Measurements from ENCODE around the gene CCDC70.

The CCDC70 gene

DNA sequence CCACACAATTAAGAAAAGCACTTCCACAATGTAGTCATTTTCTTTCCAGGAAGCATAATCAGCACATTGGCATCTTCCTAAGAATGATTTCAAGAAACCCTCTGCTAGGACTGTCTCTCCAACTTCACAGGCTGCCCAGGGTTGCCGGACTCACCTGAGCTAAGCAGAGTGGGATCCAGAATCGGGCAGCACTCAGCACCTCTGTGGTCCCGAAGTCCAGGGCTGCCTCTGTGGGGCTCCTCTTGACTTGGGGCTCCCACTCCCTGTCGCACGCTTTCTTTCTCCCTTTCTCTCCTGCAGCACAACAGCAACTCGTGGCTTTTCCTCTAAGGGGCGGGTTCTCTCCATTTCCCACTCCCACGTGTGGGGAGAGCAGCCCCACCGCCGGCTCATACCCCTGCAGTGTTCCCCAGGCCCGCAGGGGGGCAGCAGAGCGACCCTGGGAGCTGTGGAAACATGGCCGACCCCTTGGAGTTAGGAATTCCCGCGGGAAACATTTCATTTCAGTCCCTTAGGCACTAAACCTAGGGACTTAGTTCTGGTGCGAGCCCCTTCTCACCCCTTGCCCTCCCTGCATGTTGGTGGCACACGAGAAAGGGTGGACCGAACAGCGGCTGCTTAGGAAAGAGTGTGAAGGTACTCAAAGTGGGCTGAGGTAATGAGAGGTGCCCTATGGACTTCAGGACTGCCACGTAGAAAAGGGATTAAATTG is 16.8 kb upstream of the CCDC70 start, which contains the start of gene TMEM272:
TMEM272 (minus strand) TSS at position 316 of the 712 bp plus-strand sequence. CDS start 6,647 bp downstream, outside the sequence.
- TF ChIP-seq, protein P1, sequence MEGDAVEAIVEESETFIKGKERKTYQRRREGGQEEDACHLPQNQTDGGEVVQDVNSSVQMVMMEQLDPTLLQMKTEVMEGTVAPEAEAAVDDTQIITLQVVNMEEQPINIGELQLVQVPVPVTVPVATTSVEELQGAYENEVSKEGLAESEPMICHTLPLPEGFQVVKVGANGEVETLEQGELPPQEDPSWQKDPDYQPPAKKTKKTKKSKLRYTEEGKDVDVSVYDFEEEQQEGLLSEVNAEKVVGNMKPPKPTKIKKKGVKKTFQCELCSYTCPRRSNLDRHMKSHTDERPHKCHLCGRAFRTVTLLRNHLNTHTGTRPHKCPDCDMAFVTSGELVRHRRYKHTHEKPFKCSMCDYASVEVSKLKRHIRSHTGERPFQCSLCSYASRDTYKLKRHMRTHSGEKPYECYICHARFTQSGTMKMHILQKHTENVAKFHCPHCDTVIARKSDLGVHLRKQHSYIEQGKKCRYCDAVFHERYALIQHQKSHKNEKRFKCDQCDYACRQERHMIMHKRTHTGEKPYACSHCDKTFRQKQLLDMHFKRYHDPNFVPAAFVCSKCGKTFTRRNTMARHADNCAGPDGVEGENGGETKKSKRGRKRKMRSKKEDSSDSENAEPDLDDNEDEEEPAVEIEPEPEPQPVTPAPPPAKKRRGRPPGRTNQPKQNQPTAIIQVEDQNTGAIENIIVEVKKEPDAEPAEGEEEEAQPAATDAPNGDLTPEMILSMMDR (IDR thresholded peaks at IDR 0.05; ENCODE audit: insufficient read depth, low read depth, low read length, missing control alignments), result peak; percentile 77
- no peak within 1 kb of the TSS for H3K4me3 ChIP-seq (ENCODE audit: low read length)
- peak; percentile 25 for DNase-seq (ENCODE audit: low read depth)

DNA sequence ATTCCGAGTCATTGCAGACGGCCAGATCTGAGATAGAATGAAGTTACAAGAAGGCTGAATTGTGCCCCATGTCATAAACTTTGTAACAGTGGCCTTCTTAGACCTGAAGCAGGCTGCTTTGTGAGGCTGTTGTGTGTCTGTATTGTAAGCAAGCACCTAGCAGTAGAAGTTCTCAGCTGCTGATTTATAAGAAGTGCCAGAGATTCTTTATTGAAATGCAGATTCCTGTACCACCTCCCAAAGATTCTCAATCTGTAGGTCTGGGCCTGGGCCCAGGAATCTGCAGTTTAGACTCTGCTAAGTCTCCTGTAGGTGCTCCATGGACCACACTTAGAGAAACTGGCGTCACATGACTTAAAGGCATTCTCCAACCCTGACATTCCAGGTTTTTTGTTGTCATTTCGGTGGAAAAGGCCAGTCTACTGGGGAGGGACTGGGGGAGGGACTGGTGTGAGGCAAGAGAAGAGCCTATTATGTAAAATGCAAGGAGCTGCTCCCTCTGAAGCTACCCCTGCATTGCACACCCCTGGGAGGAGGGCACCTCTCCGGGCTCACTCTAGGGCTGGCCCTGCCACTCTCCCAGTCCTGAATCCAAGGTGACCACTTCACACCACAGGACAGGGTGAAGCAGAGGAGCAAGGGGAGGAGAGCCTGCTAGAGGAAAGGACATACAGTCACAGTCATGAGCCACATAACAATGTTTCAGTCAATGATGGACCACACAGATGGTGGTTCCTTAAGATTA is 16.0 kb upstream of the CCDC70 start:
- TF ChIP-seq, protein P1 (IDR thresholded peaks at IDR 0.05; ENCODE audit: insufficient read depth, low read depth, low read length, missing control alignments), result no peak
- H3K4me3 ChIP-seq (ENCODE audit: low read length), result no peak overlapping the region
- no peak for DNase-seq (ENCODE audit: low read depth)

DNA sequence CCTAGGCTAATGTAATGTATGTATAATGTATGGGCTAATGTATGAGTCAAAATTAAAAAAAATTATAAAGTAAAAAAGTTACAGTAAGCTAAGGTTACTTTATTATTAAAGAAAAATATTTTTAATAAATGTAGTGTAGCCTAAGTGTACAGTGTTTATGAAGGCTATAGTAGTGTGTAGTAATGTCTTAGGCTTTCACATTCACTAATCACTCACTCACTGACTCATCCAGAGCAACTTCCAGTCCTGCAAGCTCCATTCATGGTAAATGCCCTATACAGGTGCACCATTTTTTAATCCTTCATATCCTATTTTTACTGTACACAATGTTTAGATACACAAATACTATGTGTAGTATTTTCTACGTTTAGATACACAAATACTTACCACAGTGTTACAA is 15.0 kb upstream of the CCDC70 start:
- peak; percentile 74 for DNase-seq (ENCODE audit: low read depth)
- H3K4me3 ChIP-seq (ENCODE audit: low read length), result no peak overlapping the region
- TF ChIP-seq, protein P1 (IDR thresholded peaks at IDR 0.05; ENCODE audit: insufficient read depth, low read depth, low read length, missing control alignments), result no peak

DNA sequence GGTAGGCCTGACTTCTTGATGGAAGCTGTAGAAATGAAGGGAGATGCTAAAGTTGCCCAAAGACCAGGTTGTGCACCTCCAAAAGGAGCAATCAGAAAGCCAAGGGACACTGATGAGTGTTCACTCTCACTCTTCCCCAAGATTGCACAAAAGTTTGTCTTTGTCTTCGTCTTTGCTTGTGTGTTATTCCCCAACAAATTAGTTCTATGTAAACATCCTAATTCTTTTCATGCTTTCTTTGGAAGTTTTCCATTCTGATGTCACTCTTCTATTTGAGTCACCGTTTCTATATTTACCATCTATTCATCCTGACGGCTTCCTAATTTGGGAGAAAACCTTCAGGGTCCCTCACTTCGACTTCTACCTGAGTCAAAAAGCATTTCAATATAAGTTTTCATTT is 13.1 kb upstream of the CCDC70 start:
- H3K4me3 ChIP-seq (ENCODE audit: low read length), result no peak overlapping the region
- peak; percentile 48 for DNase-seq (ENCODE audit: low read depth)
- TF ChIP-seq, protein P1 (IDR thresholded peaks at IDR 0.05; ENCODE audit: insufficient read depth, low read depth, low read length, missing control alignments), result no peak

DNA sequence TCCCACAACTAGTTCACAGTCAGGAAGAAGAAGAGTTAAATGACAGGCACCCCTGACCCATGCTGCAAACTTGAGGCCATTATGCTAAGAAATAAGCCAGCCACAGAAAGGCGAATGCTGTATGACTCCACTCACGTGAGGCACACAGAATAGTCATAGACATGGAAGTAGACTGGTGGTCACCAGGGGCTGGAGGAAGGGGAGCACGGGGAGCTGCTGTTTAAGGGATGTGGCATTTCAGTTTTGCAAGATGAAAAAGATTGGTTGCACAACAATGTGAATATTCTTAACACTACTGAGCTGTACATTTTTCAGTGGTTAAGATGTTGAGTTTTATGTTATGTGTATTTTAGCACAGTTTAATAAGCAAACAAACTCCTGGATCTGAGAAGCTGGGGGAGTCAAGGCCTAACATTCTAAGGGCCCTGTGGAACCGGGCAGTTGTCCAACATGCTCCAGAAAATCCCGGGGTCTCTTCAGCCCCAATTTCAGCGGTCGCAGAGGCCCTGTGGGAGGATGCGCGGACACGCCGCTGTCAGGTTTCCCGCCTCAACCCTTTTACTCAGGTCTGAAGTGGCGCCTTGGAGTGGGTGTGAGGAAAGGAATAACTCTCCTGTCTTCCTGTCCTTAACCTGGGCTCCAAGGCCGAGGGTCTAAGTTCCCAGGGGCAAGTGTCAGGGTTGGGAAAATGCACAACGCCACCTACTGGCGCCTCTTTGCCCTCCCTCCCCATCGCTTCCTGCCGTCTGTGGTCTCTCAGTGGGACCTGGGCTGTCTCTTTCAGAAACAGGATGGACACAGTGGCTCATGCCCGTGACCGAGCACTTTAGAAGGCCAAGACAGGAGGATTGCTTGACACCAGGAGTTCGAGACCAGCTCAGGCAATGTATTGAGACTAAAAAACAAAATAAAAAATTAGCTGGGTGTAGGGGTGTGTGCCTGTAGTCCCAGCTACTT is 12.3 kb upstream of the CCDC70 start:
- TF ChIP-seq, protein P1 (IDR thresholded peaks at IDR 0.05; ENCODE audit: insufficient read depth, low read depth, low read length, missing control alignments), result peak; percentile 43
- no peak overlapping the region for H3K4me3 ChIP-seq (ENCODE audit: low read length)
- no peak for DNase-seq (ENCODE audit: low read depth)

DNA sequence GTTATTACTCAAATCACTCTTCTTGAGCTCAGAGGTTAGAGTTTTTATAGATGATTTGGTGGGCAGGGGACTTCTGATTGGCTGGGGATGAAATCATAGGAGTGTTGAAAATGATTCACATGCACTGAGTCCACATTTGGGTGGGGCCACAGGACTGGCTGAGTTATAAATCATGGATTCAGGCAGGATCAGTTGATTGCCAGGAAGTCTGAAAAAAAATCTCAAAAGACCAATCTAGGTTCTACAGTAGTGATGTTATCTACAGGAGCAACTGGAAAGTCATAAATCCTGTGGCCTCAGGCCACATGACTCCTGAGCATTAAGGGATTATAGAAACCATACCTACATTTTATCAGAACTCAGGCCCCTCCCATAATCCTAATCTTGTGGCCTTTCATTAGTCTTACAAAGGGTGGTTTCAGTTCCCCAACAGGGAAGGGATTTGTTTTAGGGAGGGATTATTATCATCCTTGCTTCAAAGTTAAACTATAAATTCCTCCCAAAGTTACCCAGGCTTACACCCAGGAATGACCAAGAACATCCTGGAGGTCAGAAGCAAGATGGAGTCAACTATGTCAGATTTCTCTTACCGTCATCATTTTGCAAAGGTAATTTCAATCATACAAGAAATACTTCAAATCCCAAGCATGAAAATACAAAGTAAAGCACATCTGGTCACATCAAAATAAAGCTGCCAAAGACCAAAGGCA is 5.6 kb upstream of the CCDC70 start:
- TF ChIP-seq, protein P1 (IDR thresholded peaks at IDR 0.05; ENCODE audit: insufficient read depth, low read depth, low read length, missing control alignments), result no peak
- DNase-seq (ENCODE audit: low read depth), result peak; percentile 71
- H3K4me3 ChIP-seq (ENCODE audit: low read length), result no peak overlapping the region

Measured in epithelial cell of esophagus (primary cell).